ENCODE results near the gene PPP1R14C. TPM values are rescaled to one million over a fixed set of nuclear protein-coding genes. Genes with fewer than 3 reads are reported as not detected.
"Not testable (repeated sequence)": the region's sequence is repeated elsewhere in the genome, so short reads cannot be mapped to it uniquely, and the experiment has no call there.

The PPP1R14C gene
- total RNA-seq, 1 donor from 2014 or later, result 0.27 TPM

DNA sequence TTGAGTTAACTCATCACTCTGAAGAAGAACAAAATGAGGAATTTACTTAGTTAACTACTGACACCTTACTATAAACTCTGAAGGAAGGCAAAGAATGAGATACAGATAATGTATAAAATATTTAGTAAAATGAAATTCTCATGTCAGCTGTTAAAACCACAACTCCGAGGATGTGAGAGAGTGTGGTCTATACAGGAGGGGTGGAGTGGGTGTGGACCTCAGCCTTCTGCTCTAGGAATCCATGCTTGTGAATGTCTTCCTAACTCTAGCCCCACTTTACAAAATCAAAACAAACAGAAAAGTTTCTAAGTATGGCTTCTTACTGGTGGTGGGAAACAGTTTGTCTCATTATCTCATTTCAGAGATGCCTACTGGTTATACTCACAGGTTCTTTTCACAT is 14.2 kb downstream of the PPP1R14C start:
- no peak for DNase-seq (ENCODE audit: low spot score)
- no peak for ATAC-seq
- intact Hi-C loops (cut with DNase I), result no loop called here

DNA sequence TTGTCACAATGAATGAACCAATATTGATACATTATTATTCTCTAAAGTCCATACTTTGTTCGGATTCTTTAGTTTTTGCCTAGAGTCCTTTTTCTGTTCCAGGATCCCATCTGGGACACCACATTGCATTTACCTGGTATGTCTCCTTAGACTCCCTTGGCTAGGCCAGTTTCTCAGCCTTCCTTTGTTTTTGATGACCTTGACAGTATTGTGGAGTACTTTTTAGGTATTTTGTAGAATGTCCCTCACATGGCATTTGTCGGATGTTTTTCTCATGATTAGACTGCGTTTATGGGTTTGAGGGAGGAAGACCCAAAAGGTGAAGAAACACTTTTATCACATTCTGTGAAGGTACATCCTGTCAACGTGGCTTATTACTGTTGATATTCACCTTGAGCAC is 16.9 kb downstream of the PPP1R14C start:
- DNase-seq (ENCODE audit: low spot score), result no peak
- no peak for ATAC-seq
- intact Hi-C loops (cut with DNase I), result no loop called here

DNA sequence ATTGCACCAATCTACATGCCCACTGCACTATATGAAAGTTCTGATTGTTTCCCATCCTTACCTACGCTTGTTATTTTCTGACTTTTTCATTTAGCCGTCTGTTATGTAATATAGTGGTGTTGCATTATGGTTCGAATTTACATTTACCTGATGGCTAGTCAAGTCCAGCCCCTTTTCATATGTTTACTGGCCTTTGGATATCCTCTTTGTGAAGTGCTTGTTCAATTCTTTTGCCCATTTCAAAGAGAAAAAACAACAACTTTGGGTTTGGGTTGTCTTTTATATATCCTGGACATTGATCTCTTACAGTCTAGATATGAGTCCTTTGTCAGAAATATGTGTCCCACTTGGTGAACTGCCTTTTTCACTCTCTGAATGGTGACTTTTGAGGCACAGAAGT is 21.1 kb downstream of the PPP1R14C start:
- DNase-seq (ENCODE audit: low spot score), result no peak
- ATAC-seq, result no peak
- intact Hi-C loops (cut with DNase I), result no loop called here

DNA sequence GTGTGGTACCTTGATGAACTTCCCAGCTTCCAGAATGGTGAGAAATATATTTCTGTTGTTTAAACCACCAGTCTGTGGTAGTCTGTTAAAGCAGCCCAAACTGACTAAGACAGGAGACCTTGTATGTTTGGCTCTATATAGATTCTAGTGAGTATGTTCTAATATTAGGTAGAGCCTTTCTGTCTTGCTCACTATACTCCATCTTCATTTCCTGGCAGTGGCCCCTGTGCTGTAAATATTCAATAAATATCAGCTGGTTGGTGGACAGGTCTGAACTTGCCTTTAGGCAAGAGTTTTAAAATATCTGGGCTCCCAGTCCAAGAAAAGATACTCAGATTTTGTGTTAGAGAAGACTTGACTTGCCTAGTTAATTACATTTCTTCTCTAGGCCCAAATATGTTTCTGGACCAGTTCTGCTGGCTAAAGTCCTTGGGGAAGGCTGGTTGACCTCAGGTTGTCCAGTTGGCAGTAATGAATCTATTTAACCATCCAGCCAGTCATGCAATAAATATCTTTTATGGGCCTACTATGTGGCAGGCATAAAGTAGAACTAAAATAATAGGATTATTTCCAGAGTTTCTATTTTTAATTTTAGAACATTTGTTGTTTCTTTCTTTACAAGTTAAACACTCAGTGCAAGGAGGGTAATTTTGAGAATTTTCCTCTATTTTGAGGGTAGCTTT is 22.3 kb downstream of the PPP1R14C start:
- ATAC-seq, result no peak

DNA sequence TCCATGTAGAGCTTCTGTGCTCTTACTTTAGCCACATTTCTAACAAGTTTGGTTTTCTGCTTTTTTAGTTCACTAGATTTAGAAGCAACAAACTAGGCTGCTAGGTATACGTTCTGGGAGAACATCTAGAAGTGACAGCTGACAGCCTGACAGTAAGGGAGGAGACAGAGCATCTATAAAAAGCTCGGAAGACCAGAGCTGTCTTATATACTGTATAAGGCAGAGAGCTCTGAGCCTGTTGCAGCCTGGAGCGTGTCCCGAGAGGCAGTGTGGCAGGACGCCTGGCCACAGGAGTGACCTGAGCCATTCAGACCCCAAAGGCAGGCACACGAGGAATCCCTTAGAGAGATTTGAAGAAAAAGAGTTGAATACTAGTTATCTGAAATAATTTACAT is 24.6 kb downstream of the PPP1R14C start:
- ATAC-seq (no peak), DNase-seq (ENCODE audit: low spot score) (no peak)
- intact Hi-C loops (cut with DNase I), result no loop called here

More for the DNA sequence above, 22.3 kb downstream of the PPP1R14C start:
- DNase-seq (ENCODE audit: low spot score), result no peak
- intact Hi-C loops (cut with DNase I), result no loop called here

DNA sequence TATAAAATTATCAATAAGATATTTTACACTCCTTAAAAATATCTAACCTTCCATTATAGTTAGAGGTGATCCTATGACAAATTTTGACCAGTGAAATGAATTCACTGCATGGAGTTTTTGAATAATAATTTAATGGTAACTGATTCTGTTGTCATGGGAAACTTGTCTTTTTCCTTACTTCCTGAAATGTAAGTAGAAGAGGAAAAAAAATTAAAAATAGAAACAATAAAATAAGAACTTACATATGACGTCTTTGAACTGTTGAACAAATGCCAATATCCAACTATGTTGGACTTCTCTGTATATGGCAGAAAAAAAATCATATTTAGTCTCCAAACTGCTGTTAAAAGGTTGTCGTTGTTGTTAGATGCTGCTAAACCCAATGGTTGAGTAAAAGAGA is 26.3 kb downstream of the PPP1R14C start:
- DNase-seq (ENCODE audit: low spot score), result no peak
- ATAC-seq, result no peak
- intact Hi-C loops (cut with DNase I), result no loop called here

DNA sequence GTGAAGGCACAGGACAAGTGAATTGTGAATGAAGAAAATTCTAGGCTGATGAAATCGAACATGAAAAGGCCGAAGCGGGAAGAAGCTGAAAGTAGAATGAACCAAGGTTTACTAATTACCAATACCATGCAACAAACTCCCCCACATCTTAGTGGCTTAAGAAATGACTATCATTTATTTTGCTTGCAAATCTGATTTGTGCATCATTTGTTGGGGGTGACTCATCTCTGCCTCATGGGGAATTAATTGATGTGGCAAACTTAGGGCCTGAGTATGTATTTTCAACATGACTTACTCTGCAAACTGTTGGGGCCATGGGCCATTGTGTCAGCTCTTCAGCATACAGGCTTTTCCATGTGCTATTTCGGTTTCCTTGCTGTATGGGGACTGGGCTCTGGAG is 26.8 kb downstream of the PPP1R14C start:
- ATAC-seq (no peak), DNase-seq (ENCODE audit: low spot score) (no peak)
- intact Hi-C loops (cut with DNase I), result no loop called here

DNA sequence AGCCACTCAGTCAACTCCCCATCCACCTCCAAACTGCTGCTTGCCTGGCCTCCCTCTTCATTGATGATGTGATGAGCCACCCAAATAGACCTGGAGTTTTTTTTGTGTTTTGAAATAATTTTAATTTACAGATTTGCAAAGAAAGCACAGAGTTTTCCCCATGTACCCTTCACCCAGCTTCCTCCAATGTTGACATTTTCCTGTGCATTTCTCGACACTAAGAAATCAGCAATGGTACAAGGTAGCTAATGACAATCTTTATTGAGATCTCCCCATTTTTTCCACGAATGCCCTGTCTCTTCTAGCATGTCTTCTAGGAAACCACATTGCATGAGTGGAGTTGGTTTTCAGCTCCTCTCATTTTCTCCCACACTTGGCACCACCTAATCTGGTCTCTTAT is 30.1 kb downstream of the PPP1R14C start:
- no peak for ATAC-seq
- intact Hi-C loops (cut with DNase I), result no loop called here
- no peak for DNase-seq (ENCODE audit: low spot score)

DNA sequence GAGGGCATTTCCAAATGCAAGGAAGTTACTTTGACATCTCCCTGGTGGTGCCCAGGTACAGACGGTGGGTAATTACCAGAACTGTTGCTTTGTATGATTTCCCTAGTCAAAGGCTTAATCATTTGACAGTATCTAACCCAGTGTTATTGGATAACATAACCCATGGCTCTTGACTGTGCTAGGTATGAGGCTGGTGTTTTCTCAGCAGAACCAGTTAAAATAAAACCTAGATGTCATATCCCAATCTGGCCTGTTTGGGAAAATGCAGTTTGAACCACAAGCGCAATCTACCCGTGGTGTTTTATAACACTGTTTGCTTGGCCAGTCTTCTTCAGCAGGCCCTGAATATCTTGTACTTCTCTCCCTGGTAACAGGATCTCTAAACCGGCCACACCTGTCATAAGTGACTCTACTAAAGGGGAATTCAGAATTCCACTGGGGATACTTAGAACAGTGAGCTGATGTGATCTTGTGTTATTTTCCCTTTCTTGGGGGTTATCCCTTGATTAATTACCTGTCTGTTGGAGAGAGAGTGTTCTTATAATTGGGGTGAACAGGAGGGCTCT is 32.8 kb downstream of the PPP1R14C start:
- DNase-seq (ENCODE audit: low spot score) (no peak), ATAC-seq (no peak)
- intact Hi-C loops (cut with DNase I), result no loop called here

DNA sequence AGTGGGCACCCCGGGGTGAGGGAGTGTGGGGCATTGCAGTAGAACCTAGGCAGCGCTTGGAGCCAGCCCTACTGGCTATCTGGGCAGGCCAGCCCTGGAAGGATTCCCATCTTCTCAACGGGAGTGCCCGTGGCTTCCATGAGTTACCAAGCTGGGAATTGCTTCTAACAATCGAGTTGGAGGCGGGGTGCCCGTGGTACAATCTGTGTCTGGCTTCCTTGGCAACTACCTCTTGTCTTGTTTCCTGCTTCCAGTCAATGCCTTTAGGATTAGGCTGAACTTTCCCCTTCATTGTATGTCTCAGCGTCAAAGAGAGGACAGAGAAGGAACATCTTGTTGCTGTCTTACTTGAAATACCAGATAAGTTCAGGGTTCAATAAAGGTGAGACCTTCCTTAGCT is 33.3 kb downstream of the PPP1R14C start:
- ATAC-seq, result no peak
- intact Hi-C loops (cut with DNase I), result no loop called here
- DNase-seq (ENCODE audit: low spot score), result no peak

DNA sequence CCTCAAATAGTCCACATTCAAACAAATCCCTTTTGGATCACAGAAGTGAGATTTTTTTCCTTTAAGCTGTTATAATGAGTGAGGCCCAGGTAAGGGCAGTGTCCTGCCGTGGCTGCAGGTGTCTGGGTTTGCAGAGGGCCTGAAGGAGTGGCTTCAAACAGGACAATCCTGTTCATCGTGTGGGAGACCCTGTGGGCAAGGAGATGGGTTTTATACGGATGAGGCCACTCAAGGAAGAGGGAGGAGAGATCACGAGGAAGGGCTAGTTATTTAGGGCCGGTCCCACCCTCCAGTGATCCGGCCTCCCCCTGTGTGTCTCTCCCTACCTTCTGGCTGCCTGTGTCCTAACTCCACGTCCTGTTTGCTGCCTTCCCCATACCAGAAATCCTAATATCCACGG is 33.8 kb downstream of the PPP1R14C start:
- ATAC-seq, result no peak
- no peak for DNase-seq (ENCODE audit: low spot score)
- intact Hi-C loops (cut with DNase I), result no loop called here

DNA sequence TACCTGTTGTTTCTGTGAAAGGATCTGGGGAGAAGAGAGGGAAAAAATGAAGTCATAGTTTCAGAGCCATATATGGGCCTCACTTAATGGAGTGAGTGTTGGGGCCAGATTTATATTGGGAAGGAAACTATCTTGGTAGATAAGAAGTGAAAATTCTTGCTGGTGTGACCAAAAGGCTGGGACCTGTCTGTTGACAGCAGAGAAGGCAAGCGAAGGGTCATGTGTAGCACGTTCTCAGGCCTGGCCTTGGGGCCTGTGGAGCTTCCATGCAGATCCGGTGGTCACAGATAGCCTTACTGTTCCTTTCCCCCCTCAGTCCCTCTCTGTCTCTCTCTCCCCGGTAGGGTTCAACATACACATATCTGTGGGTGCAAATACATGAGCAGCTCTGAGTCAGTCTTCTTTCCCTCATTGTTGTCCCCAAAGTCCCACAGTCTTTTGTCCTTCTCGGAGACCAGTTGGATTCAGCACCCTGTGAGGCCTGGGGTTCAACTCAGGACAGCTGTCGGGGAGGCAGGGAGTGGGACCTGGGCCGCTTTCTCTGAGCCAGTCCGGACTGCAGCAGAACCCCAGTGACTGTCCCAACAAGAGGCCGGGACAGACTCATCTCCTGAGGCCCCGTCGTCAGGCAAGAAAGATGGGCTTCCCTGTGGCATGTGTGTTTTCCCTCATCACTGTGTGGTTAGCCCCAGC is 34.6 kb downstream of the PPP1R14C start:
- intact Hi-C loops (cut with DNase I), result no loop called here
- no peak for ATAC-seq
- no peak for DNase-seq (ENCODE audit: low spot score)

DNA sequence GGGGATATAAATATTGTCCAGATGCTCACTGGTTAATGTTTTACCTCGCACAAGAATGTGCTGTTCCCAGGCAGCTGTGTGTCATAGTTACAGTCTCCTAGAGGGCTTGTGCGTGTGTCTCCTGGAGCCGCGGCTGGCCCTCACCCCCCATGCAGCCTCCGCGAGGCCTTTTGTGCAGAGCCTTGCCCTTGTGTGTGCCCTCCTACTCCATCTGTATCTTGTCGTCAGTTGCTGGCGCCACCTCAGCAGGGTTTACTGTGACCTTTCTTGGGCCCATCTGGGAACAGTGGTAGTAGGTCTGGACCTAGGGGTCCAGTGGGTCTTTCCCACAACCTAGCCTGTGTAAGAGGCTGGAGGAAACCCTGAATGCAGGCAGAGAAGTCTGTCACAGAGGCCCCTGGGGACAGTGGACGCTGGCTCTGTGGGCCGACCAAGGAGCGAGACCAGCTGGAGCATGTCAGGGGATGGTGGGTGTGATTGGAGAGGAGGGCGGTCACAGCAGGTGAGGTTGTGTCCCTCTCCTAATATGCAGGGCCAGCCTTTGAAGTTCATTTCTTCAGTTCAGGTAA is 35.2 kb downstream of the PPP1R14C start:
- intact Hi-C loops (cut with DNase I), result no loop called here
- DNase-seq (ENCODE audit: low spot score) (no peak), ATAC-seq (no peak)

DNA sequence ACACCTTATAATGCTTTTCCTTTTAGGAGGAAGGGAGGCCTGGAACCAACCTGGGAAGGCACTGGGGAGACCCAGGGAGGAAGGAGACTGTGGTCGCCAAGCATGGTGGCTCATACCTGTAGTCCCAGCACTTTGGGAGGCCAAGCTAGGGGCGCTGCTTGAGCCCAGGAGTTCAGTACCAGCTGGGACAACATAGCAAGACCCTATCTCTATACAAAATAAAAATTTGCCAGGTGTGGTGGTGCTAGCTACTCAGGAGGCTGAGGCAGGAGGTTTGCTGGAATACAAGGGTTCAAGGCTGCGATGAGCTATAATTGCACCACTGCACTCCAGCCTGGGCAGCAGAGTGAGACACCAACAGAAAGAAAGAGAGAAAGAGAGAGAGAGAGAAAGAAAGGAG is 36.2 kb downstream of the PPP1R14C start:
- intact Hi-C loops (cut with DNase I), result no loop called here
- ATAC-seq, result no peak
- no peak for DNase-seq (ENCODE audit: low spot score)

DNA sequence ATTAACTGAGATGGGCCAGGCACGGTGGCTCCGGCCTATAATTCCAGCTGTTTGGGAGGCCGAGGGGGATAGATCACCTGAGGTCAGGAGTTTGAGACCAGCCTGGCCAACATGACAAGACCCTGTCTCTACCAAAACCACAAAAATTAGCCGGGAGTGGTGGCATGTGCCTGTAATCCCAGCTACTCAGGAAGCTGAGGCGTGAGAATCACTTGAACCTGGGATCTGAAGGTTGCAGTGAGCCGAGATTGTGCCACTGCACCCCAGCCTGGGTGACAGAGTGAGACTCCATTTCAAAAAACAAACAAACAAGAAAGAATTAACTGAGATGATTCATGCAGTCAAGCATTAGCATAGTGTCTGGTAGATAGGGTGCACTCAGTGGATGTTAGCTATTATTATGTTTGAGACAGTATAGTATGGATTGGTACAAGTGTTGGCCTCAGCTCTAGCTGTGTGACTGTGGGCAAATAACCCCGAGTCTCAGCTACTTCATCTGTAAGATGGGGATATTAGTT is 37.1 kb downstream of the PPP1R14C start:
- ATAC-seq; DNase-seq (ENCODE audit: low spot score); intact Hi-C loops (cut with DNase I): not testable (repeated sequence)

DNA sequence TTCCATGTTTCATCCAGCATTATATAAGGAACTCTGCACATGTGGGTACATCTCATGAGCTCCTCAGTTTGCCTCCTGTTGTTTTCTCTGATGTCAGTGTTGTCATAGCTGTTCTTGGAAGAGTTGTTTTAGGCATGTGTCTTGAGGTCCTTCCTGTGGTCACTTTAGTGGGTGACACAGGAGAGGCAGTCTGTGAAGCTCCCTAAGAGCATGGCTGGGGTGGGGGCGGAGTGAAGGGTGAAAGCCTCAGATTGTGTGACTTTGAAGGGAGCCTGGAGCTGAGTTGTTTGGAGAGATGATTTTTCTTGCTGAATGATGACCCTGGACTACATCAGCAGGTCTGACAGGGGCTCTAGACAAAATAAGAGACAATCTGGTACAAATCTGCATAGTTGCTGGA is 37.7 kb downstream of the PPP1R14C start:
- no peak for ATAC-seq
- no peak for DNase-seq (ENCODE audit: low spot score)
- intact Hi-C loops (cut with DNase I), result no loop called here

DNA sequence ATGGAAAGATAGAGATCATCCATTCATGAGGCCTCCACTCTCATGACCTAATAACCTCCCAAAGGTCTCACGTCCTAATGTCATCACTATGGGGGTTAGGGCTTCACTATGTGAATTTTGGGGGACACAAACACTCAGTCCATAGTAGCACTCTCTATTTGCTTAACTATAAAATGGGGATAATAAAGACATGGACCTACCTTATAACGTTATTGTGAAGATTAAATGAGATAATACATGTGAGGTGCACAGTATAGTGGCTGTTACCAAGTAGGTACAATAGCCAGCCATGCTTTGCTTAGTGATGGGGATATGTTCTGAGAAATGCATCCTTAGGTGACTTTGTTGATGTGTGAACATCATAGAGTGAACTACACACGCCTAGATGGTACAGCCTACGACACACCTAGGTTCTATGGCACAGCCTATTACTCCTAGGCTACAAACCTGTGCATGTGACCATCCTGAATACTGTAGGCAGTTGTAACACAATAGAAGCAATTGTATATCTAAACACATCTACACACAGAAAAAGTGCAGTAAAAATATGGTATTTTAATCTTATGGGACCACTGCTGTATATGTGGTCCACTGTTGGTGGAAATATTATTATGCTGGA is 39.7 kb downstream of the PPP1R14C start:
- DNase-seq (ENCODE audit: low spot score) (no peak), ATAC-seq (no peak)
- intact Hi-C loops (cut with DNase I), result no loop called here

DNA sequence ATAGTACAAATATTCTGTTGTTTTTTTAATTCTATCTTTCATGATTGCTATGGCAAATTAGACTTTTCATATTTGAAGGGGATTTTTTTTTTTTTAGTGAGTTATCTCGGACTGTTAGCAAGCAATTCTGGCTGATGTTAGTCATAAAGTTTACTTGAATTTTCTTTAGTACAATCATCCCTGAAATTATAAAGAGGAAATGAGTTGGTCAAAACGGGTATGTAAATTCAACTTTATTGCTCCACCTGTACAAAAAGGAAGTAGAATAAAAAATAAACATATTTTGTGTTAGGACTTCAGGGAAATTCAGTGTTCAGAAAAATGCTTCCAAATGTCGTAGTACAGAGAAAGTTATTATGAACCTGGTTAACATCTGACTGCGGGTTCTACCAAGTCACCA is 40.3 kb downstream of the PPP1R14C start:
- DNase-seq (ENCODE audit: low spot score) (no peak), ATAC-seq (no peak)
- intact Hi-C loops (cut with DNase I), result no loop called here

DNA sequence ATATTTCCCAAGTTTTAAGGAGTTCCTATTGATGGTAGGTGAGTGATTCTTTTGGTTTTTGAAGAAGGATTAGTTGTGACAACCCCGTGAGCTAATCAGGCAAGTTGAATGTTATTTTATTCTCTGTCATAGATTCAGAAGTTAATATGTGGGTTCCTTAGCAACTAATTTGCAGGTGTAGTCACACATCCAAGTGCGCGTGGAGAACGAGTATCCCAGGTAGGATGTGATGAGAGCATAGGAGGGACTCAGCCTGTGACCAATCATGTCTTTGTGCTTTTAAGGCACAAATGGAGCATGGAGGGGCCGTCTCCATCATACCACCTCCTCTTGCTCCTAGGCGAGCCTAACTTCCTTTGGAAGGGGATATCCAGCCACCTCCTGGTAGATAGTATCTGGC is 41.1 kb downstream of the PPP1R14C start:
- intact Hi-C loops (cut with DNase I), result no loop called here
- no peak for DNase-seq (ENCODE audit: low spot score)
- no peak for ATAC-seq

Data from sciatic nerve (tissue), 2 donors.